Kidney epithelial cell (primary cell): ENCODE results near the gene SLC25A31. TPM values are rescaled to one million over a fixed set of nuclear protein-coding genes. Genes with fewer than 3 reads are reported as not detected.

Source experiments
- DNase-seq: peaks from one replicate; pipeline ENCODE4 v3.0.0-alpha.2; 2010; ENCODE audit warnings: low read depth
- H3K27me3 ChIP-seq: 2 replicates; pipeline ENCODE4 v1.6.0; 2011; ENCODE audit warnings: low read length; ENCODE audit not compliant: control insufficient read depth, insufficient read depth
- H3K36me3 ChIP-seq: 2 replicates; pipeline ENCODE4 v1.5.1; 2011; ENCODE audit warnings: low read length; ENCODE audit not compliant: control insufficient read depth, insufficient read depth
- H3K4me3 ChIP-seq: 2 replicates; pipeline ENCODE4 v1.5.1; 2011; ENCODE audit warnings: low read depth, mild to moderate bottlenecking, control low read depth, low read length
- CTCF ChIP-seq: IDR thresholded peaks from 2 replicates; pipeline ENCODE4 v1.5.1; 2011; ENCODE audit warnings: mild to moderate bottlenecking, moderate library complexity, low read length, control low read depth, inconsistent platforms; ENCODE audit not compliant: insufficient read depth, poor library complexity, severe bottlenecking
- total RNA-seq: library from RNA; depleted of rRNA; stranded (reverse); fragments of >200 nt; gene quantifications from 2 replicates; pipeline ENCODE4 v1.2.3, GENCODE V29; 2015

SLC25A31 gene
- total RNA-seq, 1 donor from 2014 or later, result not detected

- Histone ChIP-seq H3K27me3 (no peaks in the 10 kb centered on the region), H3K36me3 (no peaks in the 10 kb centered on the region), H3K4me3 (no peak overlapping the region)
- TF ChIP-seq CTCF, result no peak
- DNase-seq, result no peak
Measured at GRCh38 chr4:127709456-127709855, 20.7 kb upstream of the SLC25A31 start.

GRCh38 chr4:127731406-127731805 is 1.2 kb downstream of the SLC25A31 start:
- no peaks in the 10 kb centered on the region for H3K36me3 ChIP-seq
- no peak overlapping the region for H3K4me3 ChIP-seq
- DNase-seq, result no peak
- H3K27me3 ChIP-seq, result no peaks in the 10 kb centered on the region
- no peak for TF ChIP-seq CTCF

GRCh38 chr4:127732623-127733328 is 2.6 kb downstream of the SLC25A31 start:
- TF ChIP-seq CTCF, result peak; percentile 50
- no peak for DNase-seq
- Histone ChIP-seq H3K4me3 (no peak overlapping the region), H3K36me3 (no peaks in the 10 kb centered on the region), H3K27me3 (no peaks in the 10 kb centered on the region)

- no peak for DNase-seq
- H3K36me3 ChIP-seq, result no peaks in the 10 kb centered on the region
- no peak overlapping the region for H3K4me3 ChIP-seq
- TF ChIP-seq CTCF, result no peak
- H3K27me3 ChIP-seq, result no peaks in the 10 kb centered on the region
Measured at GRCh38 chr4:127734976-127735375, 4.8 kb downstream of the SLC25A31 start.

- TF ChIP-seq CTCF, result no peak
- H3K36me3 ChIP-seq, result no peaks in the 10 kb centered on the region
- H3K4me3 ChIP-seq, result no peak overlapping the region
- DNase-seq, result no peak
- no peaks in the 10 kb centered on the region for H3K27me3 ChIP-seq
Measured at GRCh38 chr4:127737295-127737694, 7.1 kb downstream of the SLC25A31 start.

- TF ChIP-seq CTCF, result no peak
- no peaks in the 10 kb centered on the region for H3K36me3 ChIP-seq
- H3K27me3 ChIP-seq, result no peaks in the 10 kb centered on the region
- no peak for DNase-seq
- no peak overlapping the region for H3K4me3 ChIP-seq
Measured at GRCh38 chr4:127741247-127741646, 11.0 kb downstream of the SLC25A31 start.
